ENCODE data around the gene AMBRA1.

The AMBRA1 gene

DNA sequence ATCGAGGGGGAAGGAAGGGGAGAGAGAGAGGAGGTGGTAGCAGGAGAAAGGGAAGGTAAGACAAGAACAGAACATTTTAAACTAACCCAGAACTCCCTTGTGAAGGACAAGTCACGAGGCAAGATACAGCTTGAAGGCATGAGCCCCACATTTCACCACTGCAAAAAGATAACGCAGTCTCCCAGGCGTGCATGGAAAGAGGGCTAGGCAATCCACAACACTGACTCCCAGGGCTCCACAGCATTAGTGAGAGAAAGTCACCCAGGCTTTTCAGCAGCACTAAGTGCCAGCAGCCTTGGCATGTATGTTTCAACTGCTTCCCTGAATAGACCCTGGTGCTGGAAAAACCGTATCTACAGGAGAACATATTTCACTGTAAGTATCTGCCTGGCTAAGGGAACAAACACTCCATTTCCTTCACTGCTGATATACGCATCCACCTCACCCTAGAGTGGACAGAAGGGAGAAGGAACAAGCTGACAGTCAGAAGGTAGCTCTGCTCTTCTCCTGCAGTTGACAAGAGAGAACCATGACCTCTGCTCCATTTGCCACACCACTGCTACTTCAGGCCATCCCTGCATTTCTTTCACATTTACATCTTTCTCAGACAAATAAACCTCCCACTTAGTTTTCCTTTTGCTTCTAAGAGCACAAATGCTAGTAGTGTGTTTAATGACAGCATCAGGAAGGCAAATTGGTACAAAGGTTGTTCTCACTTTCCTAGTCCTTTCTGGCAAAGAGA is 87.9 kb downstream of the AMBRA1 start:
- no peak for FAIRE-seq

DNA sequence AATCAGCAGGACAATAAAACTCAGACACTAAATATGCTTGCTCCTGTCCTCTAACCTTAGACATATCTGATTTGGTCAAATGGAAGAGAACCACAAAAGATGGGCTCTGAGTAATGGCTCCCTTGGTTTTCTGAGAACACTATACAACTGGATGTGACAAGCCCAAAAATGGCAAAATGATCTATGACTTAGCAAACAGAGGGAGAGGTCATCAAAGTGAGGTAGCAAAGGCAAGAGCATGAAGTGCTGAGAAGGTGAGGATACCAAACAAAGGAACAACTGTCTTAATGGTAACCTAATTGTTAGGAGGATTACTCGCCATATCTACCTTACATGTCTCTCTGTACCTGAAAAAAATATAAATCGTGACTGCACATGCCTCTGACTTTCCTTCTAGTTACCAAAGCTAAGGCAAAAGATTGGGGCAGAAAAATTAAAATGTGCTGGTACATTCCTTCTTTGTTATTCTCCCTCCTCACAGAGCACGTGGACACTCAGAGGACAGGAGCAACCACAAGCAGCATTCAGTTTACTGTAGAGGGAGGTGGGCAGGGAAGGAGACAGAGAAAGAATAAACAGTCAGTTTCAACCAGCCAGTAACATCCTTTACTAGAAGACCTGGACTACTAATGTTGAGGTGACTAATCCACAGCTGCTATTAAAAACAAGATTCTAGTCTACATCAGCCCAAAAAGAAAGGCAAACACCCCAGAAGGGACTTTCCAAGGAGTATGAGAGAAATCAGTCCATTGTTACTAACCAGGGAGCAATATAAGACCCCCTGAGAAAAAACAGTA is 88.8 kb downstream of the AMBRA1 start:
- FAIRE-seq, result no peak

DNA sequence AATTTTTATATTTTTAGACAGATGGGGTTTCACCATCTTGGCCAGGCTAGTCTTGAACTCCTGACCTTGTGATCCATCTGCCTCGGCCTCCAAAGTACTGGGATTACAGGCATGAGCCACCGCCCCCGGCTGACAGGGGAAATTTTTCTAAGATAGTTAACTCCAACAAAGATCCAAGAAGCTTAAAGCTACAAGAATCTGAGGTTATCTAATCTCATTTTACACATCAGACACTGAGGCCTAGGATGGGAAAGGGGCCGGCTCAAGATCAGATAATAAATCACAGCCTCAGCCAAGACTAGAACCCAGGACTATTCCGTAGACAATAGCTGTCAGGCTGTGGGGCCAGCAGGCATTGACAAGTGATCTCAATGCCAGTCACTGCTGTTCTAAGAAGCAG is 94.0 kb downstream of the AMBRA1 start:
- FAIRE-seq, result no peak

DNA sequence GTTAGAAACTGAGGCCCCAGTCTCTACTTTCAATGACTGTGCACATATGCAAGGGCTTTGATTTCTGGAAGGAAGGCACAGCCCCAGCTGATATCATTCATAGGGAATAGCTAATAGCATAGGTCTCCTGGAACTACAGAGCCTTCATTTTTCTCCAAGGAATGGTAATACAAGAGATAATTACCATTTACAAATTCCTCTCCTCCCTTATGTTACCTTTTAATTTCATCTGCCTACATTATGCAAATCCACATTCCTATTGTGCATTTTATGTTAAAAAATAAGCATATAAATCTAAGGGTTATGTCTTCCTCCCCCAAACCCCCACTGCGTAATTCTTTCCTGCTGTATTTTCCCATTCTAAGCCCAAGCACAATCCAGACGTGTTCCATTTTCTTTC is 94.9 kb downstream of the AMBRA1 start:
- FAIRE-seq, result no peak

DNA sequence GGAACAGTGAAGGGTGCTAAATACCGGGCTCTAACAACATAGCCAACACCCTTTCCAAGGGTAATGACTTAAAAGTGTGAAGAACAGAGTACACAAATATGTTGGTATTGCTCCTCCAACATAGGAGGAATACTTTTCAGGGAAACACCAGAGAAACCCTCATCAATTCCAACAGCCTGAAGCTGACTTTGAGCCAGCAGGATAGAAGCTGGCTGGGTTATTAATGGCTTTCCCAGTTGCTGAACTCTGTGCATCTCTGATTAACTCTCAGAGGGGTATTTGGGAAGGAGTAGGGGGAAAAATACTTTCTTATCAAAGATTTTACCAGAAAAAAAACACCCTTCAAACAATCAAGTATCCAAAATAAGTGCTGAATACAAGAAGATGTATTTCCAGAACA is 95.6 kb downstream of the AMBRA1 start:
- FAIRE-seq, result no peak

DNA sequence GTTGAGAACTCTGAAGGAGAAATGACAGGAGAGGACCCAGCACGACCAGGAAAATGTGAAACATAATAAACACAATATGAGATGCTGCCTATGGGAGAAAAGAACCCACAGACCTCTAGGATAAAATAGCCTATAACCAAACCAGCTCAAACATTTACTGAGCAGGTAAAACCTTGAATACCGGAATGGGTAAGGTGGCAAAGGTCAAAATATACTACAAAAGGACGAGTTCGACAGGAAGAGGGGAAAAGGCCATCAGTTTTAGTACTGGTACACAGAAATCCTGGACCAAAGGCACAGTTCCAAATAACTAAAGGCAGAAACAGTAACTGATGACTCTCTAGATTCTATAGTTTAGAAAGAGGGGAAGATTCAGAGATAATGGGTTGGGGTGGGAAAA is 96.3 kb downstream of the AMBRA1 start:
- FAIRE-seq, result no peak

DNA sequence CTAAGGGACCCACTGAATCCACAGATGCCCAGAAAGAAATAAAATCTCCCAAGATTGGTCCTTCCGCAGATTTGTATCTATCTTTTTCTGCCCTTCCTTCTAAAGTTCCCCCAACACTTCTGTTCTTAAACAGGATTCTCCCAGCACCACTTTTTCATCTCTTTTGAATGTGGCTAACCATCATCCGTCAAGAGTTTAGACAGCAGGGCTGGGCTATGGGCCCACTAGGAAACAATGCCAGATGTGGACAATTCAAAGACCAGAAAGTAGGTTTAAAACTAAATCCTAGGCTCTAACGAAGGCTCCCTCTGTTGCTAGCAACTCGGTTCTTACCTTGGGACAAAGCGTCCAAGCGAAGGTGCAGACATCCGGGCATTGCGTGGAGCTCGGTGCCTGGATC is 100.0 kb downstream of the AMBRA1 start:
- no peak for FAIRE-seq

DNA sequence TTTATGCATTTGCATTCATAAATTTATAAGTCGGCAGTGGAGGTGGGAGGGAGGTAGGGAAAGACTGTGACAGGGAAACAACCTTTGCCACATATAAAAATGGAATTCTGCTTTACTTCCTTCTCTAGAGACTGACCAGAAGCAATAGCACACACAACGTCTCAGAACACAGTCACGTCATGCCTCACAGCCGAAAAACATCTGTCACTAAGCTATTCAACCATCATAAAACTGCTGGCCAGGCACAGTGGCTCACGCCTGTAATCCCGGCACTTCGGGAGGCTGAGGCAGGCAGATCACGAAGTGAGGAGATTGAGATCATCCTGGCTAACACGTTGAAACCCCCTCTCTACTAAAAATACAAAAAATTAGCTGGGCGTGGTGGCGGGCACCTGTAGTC is 101.3 kb downstream of the AMBRA1 start:
- FAIRE-seq, result peak; percentile 21

DNA sequence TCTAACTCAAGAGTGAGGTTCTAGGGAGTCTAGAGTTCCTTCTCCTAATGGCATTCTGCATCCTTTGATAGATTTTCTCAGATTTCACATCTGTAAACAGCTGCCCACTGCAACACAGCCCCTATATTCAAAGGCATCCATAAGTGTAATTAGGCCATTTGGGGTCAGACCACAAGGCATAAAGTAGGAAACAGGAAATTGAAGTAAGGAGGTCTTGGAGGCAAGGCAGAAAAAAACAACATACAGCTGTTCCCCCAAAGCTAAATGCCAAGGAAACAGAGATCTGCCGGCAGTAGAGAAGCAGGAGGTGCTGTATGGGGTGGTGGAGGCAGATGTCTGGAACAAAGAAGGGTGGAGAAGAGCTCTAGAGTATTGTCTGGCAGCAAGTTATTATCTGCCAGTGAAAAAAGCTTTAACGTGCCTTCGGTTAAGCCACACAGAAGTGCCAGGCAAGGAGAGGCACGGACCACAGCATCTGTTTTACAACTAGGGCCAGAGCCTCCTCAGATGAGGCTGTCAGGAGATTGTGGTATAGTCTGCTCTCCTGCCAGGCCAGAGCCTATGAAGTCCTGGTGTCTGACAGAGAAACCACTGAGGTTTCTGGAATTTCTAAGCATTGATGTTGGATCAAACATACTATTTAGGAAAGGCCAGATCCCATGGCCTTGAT is 102.0 kb downstream of the AMBRA1 start:
- no peak for FAIRE-seq

DNA sequence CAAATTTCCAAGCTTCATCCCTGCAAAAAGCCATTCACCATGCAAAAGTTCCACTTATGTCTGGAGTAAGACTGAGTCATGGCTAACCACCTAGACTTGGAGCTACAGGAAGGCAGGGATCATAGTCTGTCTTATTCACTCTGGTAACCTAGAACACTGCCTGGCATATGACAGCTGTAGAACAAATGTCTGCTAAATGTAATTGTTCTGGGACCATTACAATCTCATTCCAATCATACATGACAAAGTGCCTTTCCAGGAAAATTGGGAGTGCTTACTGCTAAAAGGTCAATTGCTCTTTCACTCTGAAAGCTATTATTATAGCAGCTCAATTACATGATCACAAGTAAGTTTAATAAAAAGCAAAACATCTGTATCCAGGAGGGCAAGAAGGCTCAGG is 103.2 kb downstream of the AMBRA1 start:
- FAIRE-seq, result peak; percentile 30

DNA sequence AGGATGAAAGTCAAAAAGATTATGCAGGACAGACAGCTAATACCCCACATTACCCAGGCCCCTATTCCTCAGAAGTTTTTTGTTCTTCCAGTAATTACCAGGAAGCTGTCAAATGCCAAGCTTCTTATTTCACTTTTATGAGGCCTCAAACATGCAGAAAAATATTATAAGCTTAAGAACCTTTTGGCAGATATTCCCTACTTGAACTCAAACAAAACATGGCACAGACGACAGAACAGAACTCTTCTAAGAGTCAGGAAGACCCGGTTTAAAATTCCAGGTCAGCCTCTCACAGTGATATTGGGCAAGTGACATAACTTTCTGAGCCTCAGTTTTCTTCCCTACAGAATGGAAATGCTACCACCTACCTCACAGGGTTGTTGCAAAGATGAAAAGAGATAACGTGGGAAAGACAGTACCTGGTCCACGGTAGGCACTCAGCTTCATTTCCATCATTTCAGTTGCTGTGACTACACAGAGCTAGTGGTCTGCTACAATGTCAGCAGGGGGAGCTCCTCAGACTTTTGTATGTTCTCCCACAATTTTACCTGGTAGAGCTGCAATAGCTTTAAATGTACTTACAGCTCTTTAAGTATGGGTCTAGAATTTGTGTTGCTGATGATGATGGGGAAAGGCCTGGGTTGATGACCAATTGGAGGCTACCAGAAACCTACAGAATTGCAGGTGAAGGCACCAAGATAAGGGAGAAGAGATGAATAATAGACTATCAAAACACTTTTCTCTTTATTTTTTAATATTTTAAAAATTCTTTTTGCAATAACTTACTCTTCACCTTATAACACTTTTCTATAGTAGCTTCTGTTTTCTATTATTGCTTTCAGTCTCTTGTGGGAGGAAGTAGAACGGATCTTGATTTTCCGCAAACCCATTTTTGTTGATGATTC is 103.9 kb downstream of the AMBRA1 start:
- no peak for FAIRE-seq

DNA sequence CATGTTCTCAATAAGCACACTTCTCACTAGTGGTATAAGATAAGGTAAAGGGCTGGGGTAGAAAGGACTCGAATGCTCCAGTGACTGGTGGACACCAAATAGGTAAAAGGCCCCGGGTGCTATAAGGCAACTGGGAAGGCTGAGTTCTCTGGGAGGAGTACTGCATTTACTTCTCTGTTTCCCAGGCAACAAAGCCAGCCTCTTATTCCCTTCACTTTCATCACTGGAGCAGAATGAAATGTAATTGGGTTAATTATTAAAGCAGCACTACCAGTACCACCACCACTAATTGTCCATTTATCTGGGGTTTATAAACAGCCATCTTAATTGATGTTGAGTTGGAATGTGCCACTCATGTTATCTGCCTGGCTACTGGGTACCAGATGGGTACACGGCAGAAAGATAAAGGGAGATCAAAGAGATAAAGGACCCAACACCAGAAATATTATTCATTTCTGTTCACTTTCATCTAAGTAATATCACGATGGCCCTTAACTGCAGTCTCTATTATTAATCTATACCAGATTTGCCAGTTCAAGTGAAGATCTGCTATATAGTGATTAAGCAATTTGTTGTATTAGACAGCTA is 107.9 kb downstream of the AMBRA1 start:
- peak; percentile 72 for FAIRE-seq

DNA sequence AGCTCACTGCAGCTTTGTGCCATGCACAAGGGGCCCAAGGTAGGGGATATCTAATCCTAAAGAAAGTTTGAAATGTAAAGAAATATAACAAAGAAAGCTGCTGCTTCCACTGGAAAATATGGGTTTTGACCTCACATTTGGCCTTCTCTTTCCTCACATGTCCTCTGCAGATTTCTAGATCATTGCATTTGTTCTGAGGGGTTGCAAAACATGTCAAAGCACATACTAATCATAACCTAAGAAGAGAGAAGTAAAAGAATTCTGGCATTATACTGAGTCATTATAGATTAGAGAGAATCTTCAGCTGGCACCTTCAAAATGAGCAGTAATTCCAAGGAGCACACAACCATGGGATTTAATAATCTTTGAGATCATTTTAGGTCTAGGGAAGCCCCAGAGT is 109.7 kb downstream of the AMBRA1 start:
- FAIRE-seq, result no peak

DNA sequence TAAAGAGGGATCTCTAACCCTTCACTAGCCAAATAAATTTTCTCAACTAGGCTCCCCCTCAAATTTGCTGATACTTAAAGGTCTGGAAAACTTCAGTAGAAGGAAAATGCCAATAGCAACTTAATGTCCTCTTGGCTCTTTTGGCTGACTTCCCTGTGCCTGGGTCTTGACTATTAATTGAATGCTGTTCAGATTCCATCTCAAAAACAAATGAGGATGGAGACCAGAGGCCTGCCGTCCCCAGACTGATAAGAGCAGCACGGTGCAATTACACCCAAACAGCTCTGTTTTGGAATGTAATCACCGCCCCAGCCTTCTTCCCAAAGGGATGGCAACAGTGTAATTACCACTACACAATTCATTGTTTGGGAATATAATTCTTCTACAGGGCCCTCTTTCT is 112.9 kb downstream of the AMBRA1 start:
- FAIRE-seq, result no peak

DNA sequence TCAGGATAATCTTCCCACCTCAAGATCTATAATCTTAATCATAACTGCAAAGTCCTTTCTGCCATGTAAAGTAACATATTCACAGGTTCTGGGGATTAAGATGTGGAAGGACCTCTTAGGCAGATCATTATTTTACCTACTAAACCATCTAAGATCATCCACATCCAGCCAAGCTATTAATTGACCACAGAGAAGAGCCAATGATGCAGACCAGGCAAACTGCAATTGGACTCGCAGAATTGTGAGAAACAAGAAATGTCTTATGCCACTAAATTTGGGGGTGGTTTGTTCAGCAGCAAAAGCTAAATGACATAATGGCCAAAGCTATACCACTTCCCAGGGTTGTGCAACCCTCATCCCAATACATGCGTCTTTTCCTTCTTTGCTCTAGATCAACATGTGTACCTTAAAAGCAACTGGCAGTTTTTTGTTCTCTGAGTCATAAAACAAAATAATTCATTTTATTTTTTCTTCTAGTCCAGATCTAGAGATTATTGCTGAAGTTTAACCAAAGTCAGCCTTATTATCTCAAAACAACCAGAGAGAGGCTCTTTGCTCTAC is 113.6 kb downstream of the AMBRA1 start:
- FAIRE-seq, result no peak

DNA sequence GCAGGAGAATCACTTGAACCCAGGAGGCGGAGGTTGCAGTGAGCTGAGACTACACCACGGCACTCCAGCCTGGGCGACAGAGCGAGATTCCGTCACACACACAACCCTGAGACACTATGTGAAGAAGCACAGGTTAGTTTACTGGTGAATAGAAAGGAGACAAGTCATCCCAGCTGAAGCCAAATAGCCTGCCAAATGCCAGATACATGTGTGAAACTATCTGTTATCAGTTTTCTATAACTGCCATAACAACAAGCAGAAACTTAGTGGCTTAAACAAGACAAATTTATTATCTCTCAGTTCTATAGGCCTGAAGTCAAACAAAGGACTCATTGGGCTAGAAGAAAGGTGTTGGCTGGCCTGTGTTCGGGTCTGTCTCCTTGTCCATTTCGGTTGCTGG is 114.2 kb downstream of the AMBRA1 start:
- FAIRE-seq, result no peak

DNA sequence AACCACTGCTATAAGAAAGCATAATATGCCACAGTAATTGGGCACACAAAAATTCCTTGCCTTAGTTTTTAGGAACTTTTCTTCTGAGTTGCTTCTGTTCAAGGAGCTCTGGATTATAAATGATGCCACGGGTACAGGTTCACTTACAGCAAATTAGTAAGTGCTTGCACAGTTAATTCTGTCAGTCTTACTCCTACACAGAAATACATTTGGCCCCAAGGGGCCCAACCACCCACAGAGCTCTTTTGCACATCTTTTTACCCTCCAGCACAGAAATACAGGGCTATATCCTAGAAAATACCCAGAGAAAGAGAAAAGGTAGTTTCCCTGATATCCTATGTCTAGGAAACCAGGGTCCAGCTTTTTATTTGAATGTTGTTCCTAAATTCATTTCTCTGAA is 115.6 kb downstream of the AMBRA1 start:
- no peak for FAIRE-seq

DNA sequence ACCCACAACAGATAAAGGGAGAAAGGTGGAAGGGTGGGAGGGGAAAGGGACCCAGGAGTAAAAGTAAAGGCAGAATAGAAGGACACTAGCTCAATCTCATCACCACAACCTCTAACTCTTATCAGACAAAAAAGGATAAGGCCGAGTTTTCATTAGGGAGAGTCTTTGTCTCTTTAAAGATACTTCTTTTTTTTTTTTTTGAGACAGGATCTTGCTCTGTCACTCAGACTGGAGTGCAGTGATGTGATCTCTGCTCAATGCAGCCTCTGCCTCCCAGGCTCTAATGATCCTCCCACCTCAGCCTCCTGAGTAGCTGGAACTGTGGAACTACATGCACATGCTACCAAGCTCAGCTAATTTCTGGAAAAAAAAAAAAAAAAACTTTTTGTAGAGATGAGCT is 116.7 kb downstream of the AMBRA1 start:
- no peak for FAIRE-seq

DNA sequence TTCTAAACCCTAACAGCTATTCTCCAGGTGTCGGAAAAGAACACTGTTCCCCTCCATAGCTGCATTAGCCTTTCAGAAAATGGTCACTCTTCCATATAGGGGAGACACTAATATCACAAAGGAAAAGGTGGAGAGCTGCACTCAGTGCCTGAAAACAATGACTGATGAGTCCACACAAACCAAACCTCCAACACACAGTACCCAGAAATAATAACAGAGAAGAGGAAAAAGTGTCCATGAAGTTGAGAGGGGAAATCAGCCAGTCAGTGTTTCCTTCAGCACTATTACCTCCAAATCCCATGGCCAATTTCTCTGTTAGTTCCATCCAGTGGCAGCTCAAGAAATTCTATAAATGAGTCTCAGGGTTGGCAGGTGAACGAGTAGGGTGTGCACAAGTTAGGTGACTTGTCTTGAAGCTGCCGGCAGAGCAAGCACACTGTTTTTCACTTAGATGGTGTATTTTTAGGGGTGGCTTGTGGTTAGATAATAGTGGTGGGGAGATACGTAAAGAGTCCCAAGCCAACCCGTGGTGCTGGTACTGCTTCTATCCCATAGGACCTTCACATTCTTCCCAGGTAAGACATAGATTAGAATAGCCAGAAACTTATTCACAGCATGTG is 117.8 kb downstream of the AMBRA1 start:
- no peak for FAIRE-seq

DNA sequence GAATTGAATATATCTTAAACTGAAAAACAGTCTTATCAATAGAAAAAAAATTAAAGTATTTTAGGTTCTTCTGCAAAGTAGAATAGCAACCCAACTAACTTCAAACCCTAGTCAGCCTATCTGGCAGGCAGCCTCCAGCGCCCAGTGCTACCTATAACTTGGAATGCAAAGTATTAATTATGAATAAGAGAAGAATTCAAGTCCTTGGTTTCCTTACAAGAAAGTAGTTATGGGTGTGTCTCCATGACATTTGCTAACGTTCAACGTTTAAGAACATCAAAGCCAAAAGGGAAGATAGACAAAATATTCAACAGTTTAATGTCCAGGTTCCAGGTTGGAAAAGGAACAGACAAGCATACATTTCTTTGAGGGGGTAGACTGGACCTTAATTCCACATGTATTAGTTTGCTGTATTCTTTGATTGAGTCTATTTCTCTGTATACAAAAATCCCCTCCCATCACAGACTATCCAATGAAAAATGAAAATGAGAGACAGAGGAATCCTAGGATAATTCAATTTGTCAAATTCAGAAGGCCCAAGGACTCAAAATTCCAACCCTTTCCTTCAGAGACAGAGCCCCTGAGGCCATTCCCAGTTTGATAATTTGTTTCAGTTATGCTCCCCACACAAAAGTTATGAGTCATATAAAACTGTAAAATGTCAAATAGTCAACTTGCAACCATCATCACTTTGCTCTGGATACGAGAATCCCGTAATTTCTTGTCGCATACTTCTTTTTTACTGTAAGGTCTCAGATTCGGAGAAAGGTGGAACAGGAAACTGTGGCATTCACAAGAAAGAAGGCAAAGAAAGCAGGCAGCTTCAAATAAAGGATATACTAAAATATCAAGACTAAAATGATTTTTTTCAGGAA is 118.5 kb downstream of the AMBRA1 start:
- FAIRE-seq, result no peak

DNA sequence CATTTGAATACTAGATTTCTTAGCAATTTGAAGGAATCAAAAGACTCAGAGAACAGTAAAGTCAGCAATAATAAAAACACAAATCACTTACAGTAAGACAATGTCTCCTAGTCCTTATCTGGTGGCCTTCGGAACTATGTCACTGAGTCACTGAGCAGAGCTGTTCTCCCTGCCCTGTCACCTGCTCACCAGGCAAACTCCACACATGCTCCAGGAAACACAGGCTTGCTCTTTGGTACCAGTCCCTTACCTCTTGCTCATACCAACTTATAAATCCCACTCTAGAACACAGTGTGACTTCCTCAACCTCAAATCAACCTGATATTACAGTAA is 121.2 kb downstream of the AMBRA1 start:
- FAIRE-seq, result peak; percentile 64
